Transverse colon (tissue), 4 donors: Measurements from ENCODE around the gene PDE2A. TPM values are rescaled to one million over a fixed set of nuclear protein-coding genes. Genes with fewer than 3 reads are reported as not detected.

Experiments
- DNase-seq: peaks from one replicate; pipeline ENCODE4 v3.0.0-alpha.2; 2019
- H3K27ac ChIP-seq, 4 donors: fragments of 200-600 bp; sonication (generic); 2 replicates each; pipeline ENCODE4 v1.5.1; 2016 to 2018; ENCODE audit warnings: inconsistent platforms in 4 of 4
- H3K27me3 ChIP-seq: fragments of 200-600 bp; sonication (generic); 2 replicates; pipeline ENCODE4 v1.5.1; 2017; ENCODE audit warnings: inconsistent platforms
- H3K36me3 ChIP-seq, 4 donors: fragments of 200-600 bp; sonication (generic); 2 replicates each; pipeline ENCODE4 v1.5.1; 2017 to 2019; ENCODE audit warnings: inconsistent platforms in 4 of 4
- H3K4me1 ChIP-seq, 4 donors: fragments of 200-600 bp; sonication (generic); 2 replicates each; pipeline ENCODE4 v1.5.1; 2017 to 2020; ENCODE audit warnings: inconsistent platforms in 4 of 4
- H3K4me3 ChIP-seq, 4 donors: fragments of 200-600 bp; sonication (generic); 1 replicate in 1 of 4; 2 replicates in 3 of 4; pipeline versions ENCODE4 v1.5.1 to v1.6.1; 2017 to 2019; ENCODE audit warnings: inconsistent platforms in 4 of 4
- H3K9me3 ChIP-seq, 2 donors: fragments of 200-600 bp; sonication (generic); 2 replicates each; pipeline ENCODE4 v1.5.1; 2017 to 2019; ENCODE audit warnings: inconsistent platforms in 2 of 2
- EP300 ChIP-seq: sonication (generic); formaldehyde crosslinking; IDR thresholded peaks from one replicate; pipeline ENCODE4 v1.6.1; 2017; ENCODE audit warnings: antibody characterized with exemption, low read depth
- POLR2A ChIP-seq: fragments of 450-650 bp; IDR thresholded peaks from one replicate; pipeline ENCODE4 v1.6.1; 2016; ENCODE audit warnings: antibody characterized with exemption, mild to moderate bottlenecking, moderate library complexity
- POLR2AphosphoS5 ChIP-seq, 3 donors: sonication (generic); formaldehyde crosslinking; IDR thresholded peaks; one replicate each; pipeline ENCODE4 v1.6.1; 2016; ENCODE audit warnings: antibody characterized with exemption in 3 of 3
- WGBS, 2 donors: methylation state at CpG; one replicate each; pipeline ENCODE4 v1.1.5; 2018; ENCODE audit warnings: low coverage in 1 of 2; 5-methylcytosine and 5-hydroxymethylcytosine counted together
- in situ Hi-C, 4 donors: fragments of 200-750 bp; cut with MboI; loops; one replicate each; pipeline versions ENCODE4 v1.15.0 to v1.15.1; 2017; ENCODE audit warnings: low sequenced_read_pairs in 3 of 4, low pct_ligation_motif_present in 1 of 4, low pct_unique_long_range_greater_than_20kb in 1 of 4
- intact Hi-C: fragments of 100-400 bp; cut with DNase I; formaldehyde crosslinking; loops from one replicate; pipeline ENCODE4 v1.15.1; 2023; ENCODE audit warnings: low total_unique reads
- total RNA-seq, 4 donors: library from RNA; depleted of rRNA; stranded (reverse); fragments of >200 nt; gene quantifications; one replicate each; pipeline ENCODE4 v1.1.0, GENCODE V29; 2016
- TF ChIP-seq, protein P1 (sequence below), 5 experiments: fragments of 200-600 bp in 3 of 5; fragments of 450-650 bp in 2 of 5; sonication (generic) in 3 of 5; IDR thresholded peaks; 1 replicate in 2 of 5; 2 replicates in 3 of 5; pipeline ENCODE4 v1.5.1; 2016 to 2017; ENCODE audit warnings: antibody characterized with exemption in 5 of 5, inconsistent platforms in 3 of 5, mild to moderate bottlenecking in 2 of 5, moderate library complexity in 1 of 5

Gene PDE2A
- total RNA-seq, 4 donors from 2014 or later = 6.6 to 41.9 (median 17.1) TPM

DNA sequence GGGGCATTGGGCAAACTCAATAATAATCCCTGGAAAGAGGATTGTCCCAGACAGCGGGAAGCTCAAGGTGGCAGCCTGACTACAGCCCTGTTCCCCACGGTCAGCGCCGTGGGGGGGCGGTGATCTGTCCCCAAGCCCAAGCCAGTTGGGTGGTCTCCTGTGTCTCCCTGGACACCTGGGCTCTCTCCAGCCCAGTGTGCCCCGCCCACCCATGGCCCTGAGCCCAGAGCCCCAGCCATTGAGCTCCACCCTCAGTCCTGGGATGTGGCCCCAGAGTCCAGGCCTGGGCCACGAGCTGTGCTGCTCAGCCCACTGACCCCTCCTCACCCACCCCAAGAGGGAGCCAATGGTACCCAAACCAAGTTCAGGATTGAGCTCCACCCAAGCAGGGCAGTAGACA is 27.9 kb upstream of the PDE2A start:
- TF ChIP-seq POLR2A (no peak), EP300 (no peak), POLR2AphosphoS5 (IDR thresholded peaks at IDR 0.05) (no peak)
- Histone ChIP-seq H3K9me3 (no peaks in the 10 kb centered on the region), H3K4me1 (peaks cover 0 to 9% (median 3%) of the 10 kb centered on the region in 4 donors), H3K4me3 (no peak overlapping the region), H3K27ac (no peak overlapping the region), H3K36me3 (peaks cover 0 to 28% (median 6%) of the 10 kb centered on the region in 4 donors), H3K27me3 (no peaks in the 10 kb centered on the region)
- no peak for DNase-seq
- in situ Hi-C loops = no loop called here
- WGBS, 2 donors = 89% methylated on average over 7 of the region's 7 CpGs; no CpG with 5 or more reads in 1 of the 2 donors
- intact Hi-C loops = no loop called here

DNA sequence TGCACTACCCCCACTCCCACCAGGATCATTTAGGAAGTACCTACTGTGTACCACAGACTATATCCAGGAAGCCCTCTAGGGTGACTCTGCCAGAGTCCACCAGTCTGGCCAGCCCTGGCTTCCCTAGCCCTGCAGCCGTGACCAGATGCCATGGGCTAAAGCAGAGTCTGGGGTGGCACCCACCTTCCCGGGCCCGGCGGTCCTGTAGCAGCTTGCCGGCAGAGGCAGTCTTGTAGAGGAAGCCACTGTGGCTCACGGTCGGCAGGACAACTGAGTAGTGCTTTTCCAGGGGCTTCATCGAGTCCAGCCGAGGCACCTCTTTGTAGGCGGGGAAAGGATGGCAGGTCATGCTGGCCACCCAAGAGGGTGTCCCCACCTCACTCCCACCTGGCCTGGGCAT is 27.2 kb upstream of the PDE2A start:
- no peak overlapping the region for H3K4me3 ChIP-seq
- H3K27ac ChIP-seq = no peak overlapping the region
- H3K4me1 ChIP-seq = peaks cover 0 to 9% (median 3%) of the 10 kb centered on the region in 4 donors
- H3K27me3 ChIP-seq = no peaks in the 10 kb centered on the region
- DNase-seq = no peak
- WGBS, 2 donors = 91% methylated on average over 10 of the region's 10 CpGs; no CpG with 5 or more reads in 1 of the 2 donors
- TF ChIP-seq POLR2AphosphoS5 (IDR thresholded peaks at IDR 0.05) = no peak
- no peak for TF ChIP-seq POLR2A
- TF ChIP-seq EP300 = no peak
- in situ Hi-C loops (no loop called here), intact Hi-C loops (no loop called here)
- H3K36me3 ChIP-seq = peaks cover 0 to 28% (median 6%) of the 10 kb centered on the region in 4 donors
- H3K9me3 ChIP-seq = no peaks in the 10 kb centered on the region

DNA sequence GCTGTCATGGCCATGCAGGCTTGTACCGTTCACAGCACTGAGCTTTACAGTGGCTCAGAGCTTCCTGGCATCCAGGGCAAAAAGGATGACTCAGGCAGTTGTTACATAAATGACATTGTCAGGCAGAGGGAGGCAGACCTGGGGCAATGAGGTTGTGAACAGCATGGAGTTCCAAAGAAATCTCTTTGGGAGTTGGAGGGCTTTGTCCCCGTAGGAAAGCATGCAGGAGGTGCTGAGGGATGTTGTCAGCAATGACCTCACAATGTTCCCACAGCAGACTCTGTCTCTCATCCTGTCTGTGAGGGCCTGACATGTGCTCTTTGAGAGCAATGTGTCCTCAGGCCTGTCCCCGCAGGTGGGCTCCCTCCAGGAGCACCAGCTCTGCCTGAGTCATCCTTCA is 25.9 kb upstream of the PDE2A start:
- H3K36me3 ChIP-seq = peaks cover 0 to 31% (median 8%) of the 10 kb centered on the region in 4 donors
- H3K27ac ChIP-seq = no peak overlapping the region
- 86% methylated on average over 3 of the region's 3 CpGs; no CpG with 5 or more reads in 1 of the 2 donors for WGBS, 2 donors
- H3K4me1 ChIP-seq = peaks cover 0 to 9% (median 3%) of the 10 kb centered on the region in 4 donors
- intact Hi-C loops = no loop called here
- no peak overlapping the region for H3K4me3 ChIP-seq
- H3K27me3 ChIP-seq = no peaks in the 10 kb centered on the region
- in situ Hi-C loops = no loop called here
- no peak for TF ChIP-seq POLR2A
- no peak for TF ChIP-seq EP300
- TF ChIP-seq POLR2AphosphoS5 (IDR thresholded peaks at IDR 0.05) = no peak
- TF ChIP-seq, protein P1, sequence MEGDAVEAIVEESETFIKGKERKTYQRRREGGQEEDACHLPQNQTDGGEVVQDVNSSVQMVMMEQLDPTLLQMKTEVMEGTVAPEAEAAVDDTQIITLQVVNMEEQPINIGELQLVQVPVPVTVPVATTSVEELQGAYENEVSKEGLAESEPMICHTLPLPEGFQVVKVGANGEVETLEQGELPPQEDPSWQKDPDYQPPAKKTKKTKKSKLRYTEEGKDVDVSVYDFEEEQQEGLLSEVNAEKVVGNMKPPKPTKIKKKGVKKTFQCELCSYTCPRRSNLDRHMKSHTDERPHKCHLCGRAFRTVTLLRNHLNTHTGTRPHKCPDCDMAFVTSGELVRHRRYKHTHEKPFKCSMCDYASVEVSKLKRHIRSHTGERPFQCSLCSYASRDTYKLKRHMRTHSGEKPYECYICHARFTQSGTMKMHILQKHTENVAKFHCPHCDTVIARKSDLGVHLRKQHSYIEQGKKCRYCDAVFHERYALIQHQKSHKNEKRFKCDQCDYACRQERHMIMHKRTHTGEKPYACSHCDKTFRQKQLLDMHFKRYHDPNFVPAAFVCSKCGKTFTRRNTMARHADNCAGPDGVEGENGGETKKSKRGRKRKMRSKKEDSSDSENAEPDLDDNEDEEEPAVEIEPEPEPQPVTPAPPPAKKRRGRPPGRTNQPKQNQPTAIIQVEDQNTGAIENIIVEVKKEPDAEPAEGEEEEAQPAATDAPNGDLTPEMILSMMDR (IDR thresholded peaks at IDR 0.05) = no peak
- H3K9me3 ChIP-seq = no peaks in the 10 kb centered on the region
- DNase-seq = no peak

GRCh38 chr11:72697814-72698213 is 23.6 kb upstream of the PDE2A start:
- peaks cover 0 to 46% (median 17%) of the 10 kb centered on the region in 4 donors for H3K36me3 ChIP-seq
- in situ Hi-C loops (no loop called here), intact Hi-C loops (no loop called here)
- H3K9me3 ChIP-seq = no peaks in the 10 kb centered on the region
- no peak overlapping the region for H3K4me3 ChIP-seq
- no peaks in the 10 kb centered on the region for H3K27me3 ChIP-seq
- no peak overlapping the region for H3K27ac ChIP-seq
- DNase-seq = no peak
- WGBS, 2 donors = 88% methylated on average over 9 of the region's 16 CpGs; no CpG with 5 or more reads in 1 of the 2 donors
- TF ChIP-seq POLR2A = no peak
- TF ChIP-seq POLR2AphosphoS5 (IDR thresholded peaks at IDR 0.05) = no peak
- TF ChIP-seq, protein P1 (IDR thresholded peaks at IDR 0.05) = no peak
- TF ChIP-seq EP300 = no peak
- no peaks in the 10 kb centered on the region for H3K4me1 ChIP-seq

- no peaks in the 10 kb centered on the region for H3K4me1 ChIP-seq
- no peak overlapping the region for H3K27ac ChIP-seq
- in situ Hi-C loops (no loop called here), intact Hi-C loops (no loop called here)
- H3K9me3 ChIP-seq = no peaks in the 10 kb centered on the region
- DNase-seq = no peak
- peaks cover 0 to 53% (median 19%) of the 10 kb centered on the region in 4 donors for H3K36me3 ChIP-seq
- no peaks in the 10 kb centered on the region for H3K27me3 ChIP-seq
- no peak overlapping the region for H3K4me3 ChIP-seq
- TF ChIP-seq POLR2A = no peak
- TF ChIP-seq, protein P1 (IDR thresholded peaks at IDR 0.05) = no peak
- no peak for TF ChIP-seq EP300
- no peak for TF ChIP-seq POLR2AphosphoS5 (IDR thresholded peaks at IDR 0.05)
- WGBS, 2 donors = 83 to 93% methylated on average over 6 to 31 of the region's 44 CpGs
Measured at GRCh38 chr11:72696866-72697700, 22.9 kb upstream of the PDE2A start.
